HepG2 (cell line): ENCODE data around the gene ABT1. TPM values are rescaled to one million over a fixed set of nuclear protein-coding genes. Genes with fewer than 3 reads are reported as not detected.

Experiments
- CREM ChIP-seq, 2 experiments: sonication (generic) in 1 of 2; formaldehyde crosslinking in 1 of 2; IDR thresholded peaks; 2 replicates each; pipeline versions ENCODE4 v1.4.0 to v1.6.1; 2016 to 2020; ENCODE audit warnings: antibody characterized with exemption in 1 of 2, mild to moderate bottlenecking in 1 of 2, missing genetic modification reagents in 1 of 2
- HCFC1 ChIP-seq: fragments of 150-350 bp; IDR thresholded peaks from 2 replicates; pipeline ENCODE4 v1.6.1; 2014; ENCODE audit warnings: low read depth, low read length
- ISX ChIP-seq: sonication (generic); formaldehyde crosslinking; conservative IDR thresholded peaks from 2 replicates; pipeline ENCODE4 v1.5.0; 2020; ENCODE audit warnings: missing genetic modification reagents
- KLF15 ChIP-seq: sonication (generic); formaldehyde crosslinking; IDR thresholded peaks from 2 replicates; pipeline ENCODE4 v1.8.1; 2023; ENCODE audit warnings: borderline replicate concordance, mild to moderate bottlenecking, inconsistent platforms, missing genetic modification reagents, mixed read lengths
- KLF6 ChIP-seq: IDR thresholded peaks from 2 replicates; pipeline ENCODE4 v1.8.0; 2016; ENCODE audit warnings: missing biosample characterization, missing genetic modification reagents
- KMT2B ChIP-seq: IDR thresholded peaks from 2 replicates; pipeline ENCODE4 v1.6.1; 2016; ENCODE audit warnings: missing genetic modification reagents, missing compliant biosample characterization
- MIXL1 ChIP-seq: IDR thresholded peaks from 2 replicates; pipeline ENCODE4 v1.6.1; 2016
- MZF1 ChIP-seq: sonication (generic); formaldehyde crosslinking; IDR thresholded peaks from 2 replicates; pipeline ENCODE4 v1.8.1; 2023; ENCODE audit warnings: mild to moderate bottlenecking, missing genetic modification reagents, borderline replicate concordance
- NFATC3 ChIP-seq: sonication (generic); formaldehyde crosslinking; IDR thresholded peaks from 2 replicates; pipeline ENCODE4 v1.5.1; 2020; ENCODE audit warnings: mild to moderate bottlenecking, missing genetic modification reagents
- PRMT3 ChIP-seq: sonication (generic); formaldehyde crosslinking; IDR thresholded peaks from 2 replicates; pipeline ENCODE4 v1.8.1; 2022; ENCODE audit warnings: low read depth, mild to moderate bottlenecking, moderate library complexity, missing genetic modification reagents, borderline replicate concordance
- RNF2 ChIP-seq: fragments of 450-650 bp; conservative IDR thresholded peaks from 2 replicates; pipeline ENCODE4 v1.6.1; 2016; ENCODE audit warnings: low read depth
- STAG1 ChIP-seq: sonication (generic); formaldehyde crosslinking; IDR thresholded peaks from 2 replicates; pipeline ENCODE4 v1.4.0; 2020; ENCODE audit warnings: missing genetic modification reagents
- ZFP90 ChIP-seq: sonication (generic); formaldehyde crosslinking; IDR thresholded peaks from 2 replicates; pipeline ENCODE4 v1.8.0; 2022; ENCODE audit warnings: missing genetic modification reagents, mild to moderate bottlenecking, inconsistent platforms, borderline replicate concordance
- ZKSCAN1 ChIP-seq: fragments of 150-350 bp; IDR thresholded peaks from 2 replicates; pipeline ENCODE4 v1.6.1; 2014; ENCODE audit warnings: low read length
- ZNF549 ChIP-seq: sonication (generic); formaldehyde crosslinking; IDR thresholded peaks from 2 replicates; pipeline ENCODE4 v1.5.0; 2020; ENCODE audit warnings: missing genetic modification reagents
- polyA plus RNA-seq, 8 experiments: library from polyadenylated mRNA; depleted of rRNA in 3 of 8; stranded (reverse) in 7 of 8; unstranded in 1 of 8; fragments of >200 nt; fragmentation: Illumina TruSeq in 4 of 8; extraction: Trizol in 4 of 8; gene quantifications; 2 replicates each; pipeline versions ENCODE4 v1.2.1 to v1.2.3, GENCODE V29; 2011 to 2016; ENCODE audit warnings: low read depth in 4 of 8, missing spikeins in 1 of 8, mixed read lengths in 1 of 8; ENCODE audit not compliant: insufficient read depth in 1 of 8
- total RNA-seq, 5 experiments: library from RNA; depleted of rRNA; stranded (reverse); fragments of >200 nt; fragmentation: Illumina TruSeq; extraction: Trizol; gene quantifications; 2 replicates each; pipeline ENCODE4 v1.2.3, GENCODE V29; 2016; ENCODE audit warnings: low read depth in 1 of 5
- TF ChIP-seq, protein P1 (sequence below): sonication (generic); formaldehyde crosslinking; IDR thresholded peaks from 2 replicates; pipeline ENCODE4 v1.4.0; 2020; ENCODE audit warnings: missing genetic modification reagents, borderline replicate concordance
- TF ChIP-seq, protein P2 (sequence below): sonication (generic); formaldehyde crosslinking; IDR thresholded peaks from 2 replicates; pipeline ENCODE4 v1.5.0; 2020; ENCODE audit warnings: missing genetic modification reagents, mild to moderate bottlenecking, borderline replicate concordance
- TF ChIP-seq, protein P3 (sequence below): IDR thresholded peaks from 2 replicates; pipeline ENCODE4 v1.6.1; 2016; ENCODE audit warnings: low read depth, missing genetic modification reagents, missing compliant biosample characterization
- TF ChIP-seq, protein P4 (sequence below): sonication (generic); formaldehyde crosslinking; IDR thresholded peaks from 2 replicates; pipeline ENCODE4 v1.5.0; 2020; ENCODE audit warnings: missing genetic modification reagents

Gene ABT1
- total and polyA plus RNA-seq, 2 of the 13 experiments (the other 11 are each of a cell fraction or from before 2014, with no cell fraction given) = 38.4 TPM

DNA sequence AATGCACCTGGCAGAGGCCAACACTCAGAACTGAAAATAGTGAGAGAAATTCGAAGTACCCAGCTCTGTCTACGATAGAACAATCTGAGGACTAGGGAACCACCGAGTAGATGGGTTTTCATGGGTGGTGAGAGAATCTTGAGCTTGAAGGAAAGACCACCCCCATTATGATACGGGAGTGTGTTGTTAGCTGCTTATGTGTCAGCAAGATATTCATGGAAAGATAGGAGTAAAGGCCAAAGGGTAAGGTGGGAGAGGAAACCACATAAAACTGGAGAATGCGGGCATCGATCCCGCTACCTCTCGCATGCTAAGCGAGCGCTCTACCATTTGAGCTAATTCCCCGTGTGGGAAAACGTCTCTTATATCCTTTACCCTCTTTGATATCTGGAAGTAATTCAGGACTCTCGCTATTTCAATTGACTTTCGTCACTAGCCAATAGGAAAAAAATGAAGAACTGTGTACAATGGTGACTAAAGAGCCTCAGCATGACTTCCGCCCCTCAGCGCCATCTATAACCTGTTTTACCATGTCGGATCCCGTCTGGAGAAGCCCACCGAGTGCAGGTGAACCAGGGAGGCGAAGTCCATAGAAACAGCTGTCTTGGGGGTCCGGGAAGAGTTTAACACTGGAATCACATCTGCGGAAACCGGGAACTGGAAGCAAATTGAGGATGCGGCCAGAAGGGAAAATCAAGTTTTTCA lies 25.0 kb upstream of the ABT1 start (continued):
- TF ChIP-seq, protein P1, sequence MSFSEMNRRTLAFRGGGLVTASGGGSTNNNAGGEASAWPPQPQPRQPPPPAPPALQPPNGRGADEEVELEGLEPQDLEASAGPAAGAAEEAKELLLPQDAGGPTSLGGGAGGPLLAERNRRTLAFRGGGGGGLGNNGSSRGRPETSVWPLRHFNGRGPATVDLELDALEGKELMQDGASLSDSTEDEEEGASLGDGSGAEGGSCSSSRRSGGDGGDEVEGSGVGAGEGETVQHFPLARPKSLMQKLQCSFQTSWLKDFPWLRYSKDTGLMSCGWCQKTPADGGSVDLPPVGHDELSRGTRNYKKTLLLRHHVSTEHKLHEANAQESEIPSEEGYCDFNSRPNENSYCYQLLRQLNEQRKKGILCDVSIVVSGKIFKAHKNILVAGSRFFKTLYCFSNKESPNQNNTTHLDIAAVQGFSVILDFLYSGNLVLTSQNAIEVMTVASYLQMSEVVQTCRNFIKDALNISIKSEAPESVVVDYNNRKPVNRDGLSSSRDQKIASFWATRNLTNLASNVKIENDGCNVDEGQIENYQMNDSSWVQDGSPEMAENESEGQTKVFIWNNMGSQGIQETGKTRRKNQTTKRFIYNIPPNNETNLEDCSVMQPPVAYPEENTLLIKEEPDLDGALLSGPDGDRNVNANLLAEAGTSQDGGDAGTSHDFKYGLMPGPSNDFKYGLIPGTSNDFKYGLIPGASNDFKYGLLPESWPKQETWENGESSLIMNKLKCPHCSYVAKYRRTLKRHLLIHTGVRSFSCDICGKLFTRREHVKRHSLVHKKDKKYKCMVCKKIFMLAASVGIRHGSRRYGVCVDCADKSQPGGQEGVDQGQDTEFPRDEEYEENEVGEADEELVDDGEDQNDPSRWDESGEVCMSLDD (CRISPR knock-in tag) = no peak
- TF ChIP-seq MZF1 (CRISPR knock-in tag) (peak; percentile 24; the same call in 1 of the 2 replicates), ZKSCAN1 (peak; percentile 50; the same call in 1 of the 2 replicates), RNF2 (0 out of 2 replicates have a peak, but pooled peaks have one; percentile 44), KMT2B (peak; percentile 82), ZNF549 (CRISPR knock-in tag) (no peak), PRMT3 (CRISPR knock-in tag) (no peak), ISX (CRISPR knock-in tag) (no peak), MIXL1 (CRISPR knock-in tag) (peak; percentile 84; the same call in 1 of the 2 replicates), KLF15 (CRISPR knock-in tag) (no peak), KLF6 (peak; percentile 79; the same call in 1 of the 2 replicates), NFATC3 (peak; percentile 77; the same call in 1 of the 2 replicates), STAG1 (CRISPR knock-in tag) (peak; percentile 0; the same call in 1 of the 2 replicates), CREM (IDR thresholded peaks at IDR 0.05) (peak; percentile 67; the same call in 1 of the 2 replicates), CREM (CRISPR knock-in tag; IDR thresholded peaks at IDR 0.05) (no peak), ZFP90 (CRISPR knock-in tag) (no peak; the same call in 1 of the 2 replicates), HCFC1 (no peak)
- TF ChIP-seq, protein P2, sequence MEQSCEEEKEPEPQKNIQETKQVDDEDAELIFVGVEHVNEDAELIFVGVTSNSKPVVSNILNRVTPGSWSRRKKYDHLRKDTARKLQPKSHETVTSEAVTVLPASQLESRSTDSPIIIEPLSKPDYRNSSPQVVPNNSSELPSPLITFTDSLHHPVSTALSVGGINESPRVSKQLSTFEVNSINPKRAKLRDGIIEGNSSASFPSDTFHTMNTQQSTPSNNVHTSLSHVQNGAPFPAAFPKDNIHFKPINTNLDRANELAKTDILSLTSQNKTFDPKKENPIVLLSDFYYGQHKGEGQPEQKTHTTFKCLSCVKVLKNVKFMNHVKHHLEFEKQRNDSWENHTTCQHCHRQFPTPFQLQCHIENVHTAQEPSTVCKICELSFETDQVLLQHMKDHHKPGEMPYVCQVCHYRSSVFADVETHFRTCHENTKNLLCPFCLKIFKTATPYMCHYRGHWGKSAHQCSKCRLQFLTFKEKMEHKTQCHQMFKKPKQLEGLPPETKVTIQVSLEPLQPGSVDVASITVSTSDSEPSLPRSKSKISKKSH (CRISPR knock-in tag) = no peak
- TF ChIP-seq, protein P3, sequence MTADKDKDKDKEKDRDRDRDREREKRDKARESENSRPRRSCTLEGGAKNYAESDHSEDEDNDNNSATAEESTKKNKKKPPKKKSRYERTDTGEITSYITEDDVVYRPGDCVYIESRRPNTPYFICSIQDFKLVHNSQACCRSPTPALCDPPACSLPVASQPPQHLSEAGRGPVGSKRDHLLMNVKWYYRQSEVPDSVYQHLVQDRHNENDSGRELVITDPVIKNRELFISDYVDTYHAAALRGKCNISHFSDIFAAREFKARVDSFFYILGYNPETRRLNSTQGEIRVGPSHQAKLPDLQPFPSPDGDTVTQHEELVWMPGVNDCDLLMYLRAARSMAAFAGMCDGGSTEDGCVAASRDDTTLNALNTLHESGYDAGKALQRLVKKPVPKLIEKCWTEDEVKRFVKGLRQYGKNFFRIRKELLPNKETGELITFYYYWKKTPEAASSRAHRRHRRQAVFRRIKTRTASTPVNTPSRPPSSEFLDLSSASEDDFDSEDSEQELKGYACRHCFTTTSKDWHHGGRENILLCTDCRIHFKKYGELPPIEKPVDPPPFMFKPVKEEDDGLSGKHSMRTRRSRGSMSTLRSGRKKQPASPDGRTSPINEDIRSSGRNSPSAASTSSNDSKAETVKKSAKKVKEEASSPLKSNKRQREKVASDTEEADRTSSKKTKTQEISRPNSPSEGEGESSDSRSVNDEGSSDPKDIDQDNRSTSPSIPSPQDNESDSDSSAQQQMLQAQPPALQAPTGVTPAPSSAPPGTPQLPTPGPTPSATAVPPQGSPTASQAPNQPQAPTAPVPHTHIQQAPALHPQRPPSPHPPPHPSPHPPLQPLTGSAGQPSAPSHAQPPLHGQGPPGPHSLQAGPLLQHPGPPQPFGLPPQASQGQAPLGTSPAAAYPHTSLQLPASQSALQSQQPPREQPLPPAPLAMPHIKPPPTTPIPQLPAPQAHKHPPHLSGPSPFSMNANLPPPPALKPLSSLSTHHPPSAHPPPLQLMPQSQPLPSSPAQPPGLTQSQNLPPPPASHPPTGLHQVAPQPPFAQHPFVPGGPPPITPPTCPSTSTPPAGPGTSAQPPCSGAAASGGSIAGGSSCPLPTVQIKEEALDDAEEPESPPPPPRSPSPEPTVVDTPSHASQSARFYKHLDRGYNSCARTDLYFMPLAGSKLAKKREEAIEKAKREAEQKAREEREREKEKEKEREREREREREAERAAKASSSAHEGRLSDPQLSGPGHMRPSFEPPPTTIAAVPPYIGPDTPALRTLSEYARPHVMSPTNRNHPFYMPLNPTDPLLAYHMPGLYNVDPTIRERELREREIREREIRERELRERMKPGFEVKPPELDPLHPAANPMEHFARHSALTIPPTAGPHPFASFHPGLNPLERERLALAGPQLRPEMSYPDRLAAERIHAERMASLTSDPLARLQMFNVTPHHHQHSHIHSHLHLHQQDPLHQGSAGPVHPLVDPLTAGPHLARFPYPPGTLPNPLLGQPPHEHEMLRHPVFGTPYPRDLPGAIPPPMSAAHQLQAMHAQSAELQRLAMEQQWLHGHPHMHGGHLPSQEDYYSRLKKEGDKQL = peak; percentile 41; the same call in 1 of the 2 replicates
- TF ChIP-seq, protein P4, sequence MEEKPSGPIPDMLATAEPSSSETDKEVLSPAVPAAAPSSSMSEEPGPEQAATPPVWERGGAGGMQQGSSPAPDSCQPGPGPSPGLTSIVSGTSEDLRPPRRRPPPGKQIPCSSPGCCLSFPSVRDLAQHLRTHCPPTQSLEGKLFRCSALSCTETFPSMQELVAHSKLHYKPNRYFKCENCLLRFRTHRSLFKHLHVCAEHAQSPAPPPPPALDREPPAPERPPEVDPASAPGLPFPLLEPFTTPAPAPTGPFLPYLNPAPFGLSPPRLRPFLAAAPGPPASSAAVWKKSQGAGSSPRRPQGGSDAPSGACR (CRISPR knock-in tag) = no peak
